GM19467 (cell line): ENCODE data around the gene SLC22A5.
"Not testable (repeated sequence)": the region's sequence is repeated elsewhere in the genome, so short reads cannot be mapped to it uniquely, and the experiment has no call there.

Experiments used
- ATAC-seq: cut with Tn5 transposase; IDR thresholded peaks from one replicate; pipeline ENCODE4 v1.9.1; 2021; ENCODE audit warnings: mild to moderate bottlenecking, moderate library complexity; ENCODE audit not compliant: unreplicated experiment

SLC22A5 gene

DNA sequence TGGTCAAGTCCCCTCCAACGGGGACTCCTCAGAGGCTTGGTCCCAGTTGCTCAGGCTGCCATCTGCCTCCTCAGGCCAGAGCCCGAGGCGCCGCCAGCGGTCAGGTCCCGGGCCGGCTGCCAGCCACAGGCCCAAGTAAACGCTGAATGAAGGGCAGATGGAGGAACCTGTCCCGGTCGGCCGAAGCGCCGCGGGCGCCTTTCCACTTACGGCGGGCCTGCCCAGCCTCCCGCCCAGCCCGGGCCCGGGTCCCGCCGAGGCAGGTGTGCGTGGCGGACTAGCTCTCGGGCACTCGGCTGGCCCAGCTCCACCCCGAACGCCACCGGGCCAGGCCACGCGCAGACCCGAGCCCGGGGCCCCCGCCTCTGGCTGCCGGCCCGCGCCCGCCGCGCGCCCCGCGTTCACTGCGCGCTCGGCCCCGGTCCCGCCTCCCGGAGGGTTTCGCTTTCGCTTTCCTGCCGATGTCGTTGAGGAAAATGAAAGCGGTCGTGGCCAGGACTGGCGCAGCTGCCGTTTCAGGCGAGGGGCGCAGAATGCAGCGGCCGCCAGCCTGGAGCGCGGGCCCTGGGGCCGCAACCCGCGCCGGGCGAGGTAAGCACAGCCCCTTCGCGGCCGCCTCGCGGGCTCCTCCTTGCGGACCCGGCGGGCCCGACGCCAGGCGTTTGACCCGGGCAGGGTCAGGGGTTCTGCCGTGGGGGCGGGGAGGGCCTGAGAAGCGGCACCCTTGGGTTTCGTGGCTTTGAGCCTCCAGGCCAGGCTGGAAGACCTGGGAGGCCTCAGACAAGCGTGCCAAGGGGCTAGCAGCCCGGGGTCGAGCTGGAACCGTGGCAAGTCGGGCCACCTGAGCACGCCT lies 41.2 kb downstream of the SLC22A5 start:
- ATAC-seq = peak; percentile 67

DNA sequence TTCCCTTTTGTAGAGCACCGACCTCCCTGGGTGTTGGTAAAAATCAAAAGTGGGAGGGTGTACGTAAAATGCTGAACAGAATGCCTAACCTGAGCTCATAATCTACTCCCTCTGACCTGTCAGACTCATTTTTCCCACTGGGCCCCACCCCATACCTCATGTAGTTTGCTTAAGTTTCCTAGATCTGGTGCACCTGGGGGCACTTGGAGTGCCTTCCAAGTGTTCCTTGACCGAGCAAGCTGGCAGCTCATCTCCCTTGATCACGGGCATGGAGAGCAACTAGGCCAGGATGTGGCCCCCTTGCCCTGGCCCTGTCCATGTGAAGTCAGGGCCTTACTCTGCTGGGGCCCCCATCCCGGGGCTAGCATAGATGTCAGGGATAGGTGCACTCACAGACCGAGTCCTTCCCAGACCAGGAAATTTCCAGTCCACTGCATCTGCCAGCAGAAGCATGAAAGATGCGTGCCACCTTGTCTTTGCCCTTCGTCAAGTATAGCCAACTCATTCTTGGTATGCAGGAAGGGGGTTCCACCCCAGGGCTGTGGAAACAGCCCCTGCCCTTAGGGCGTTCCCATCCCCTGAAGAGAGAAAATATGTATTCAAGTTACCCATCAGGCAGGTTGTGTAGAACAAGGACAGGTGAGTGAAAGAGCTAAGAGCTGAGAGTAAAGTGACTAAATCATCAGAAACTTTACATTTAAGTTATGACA lies 41.9 kb downstream of the SLC22A5 start:
- ATAC-seq = peak; percentile 4

DNA sequence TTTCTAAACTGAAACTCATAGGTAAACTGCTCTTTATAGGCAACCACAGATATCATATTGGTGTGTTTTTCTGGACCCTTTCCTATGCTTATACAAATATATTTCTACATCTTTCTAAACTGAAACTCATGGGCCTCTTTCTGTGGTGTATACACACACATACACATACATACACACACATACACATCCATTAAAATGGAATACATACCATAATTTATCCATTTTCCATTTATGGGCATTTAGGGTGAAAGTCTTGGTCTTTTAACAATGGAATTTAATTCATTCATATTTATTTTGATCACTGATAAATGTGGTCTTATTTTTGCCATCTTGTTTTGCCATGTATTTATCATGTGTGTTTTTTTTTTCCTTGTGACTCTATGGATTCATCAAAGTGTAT lies 44.1 kb downstream of the SLC22A5 start:
- ATAC-seq = no peak

DNA sequence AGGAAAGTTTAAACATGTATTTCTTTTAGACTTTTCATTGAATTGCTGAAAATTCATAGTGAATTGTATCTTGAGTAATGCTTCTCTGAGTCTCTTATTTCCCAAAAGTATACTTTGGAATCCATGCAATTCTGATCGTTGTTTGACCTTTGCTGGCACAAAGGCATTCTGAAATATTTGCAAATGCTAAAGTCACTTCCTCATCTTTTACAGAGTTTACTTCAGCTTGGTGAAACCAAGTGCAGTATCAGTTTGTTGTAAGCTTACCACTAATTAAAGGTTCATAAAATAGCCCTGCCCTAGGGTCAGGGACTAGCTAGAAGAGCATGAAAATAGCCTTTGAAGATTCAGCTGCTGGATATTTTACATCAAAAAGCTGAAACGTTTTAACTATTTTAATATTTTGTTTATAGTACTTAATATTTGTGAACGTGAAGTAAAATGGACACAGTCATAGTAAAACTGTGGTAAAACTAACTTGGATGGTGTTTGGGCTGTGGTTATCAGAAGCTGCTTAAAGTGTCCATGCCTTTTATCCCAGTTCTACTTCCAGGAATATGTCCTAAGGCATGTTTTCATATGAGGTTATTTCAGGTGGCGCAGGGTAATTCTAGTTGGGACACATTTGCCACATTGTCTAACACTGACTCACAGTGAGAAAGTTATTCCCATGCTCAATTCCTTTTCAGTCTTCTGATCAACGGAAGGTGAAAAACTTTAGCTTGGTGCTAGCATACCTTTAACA lies 45.3 kb downstream of the SLC22A5 start:
- no peak for ATAC-seq

DNA sequence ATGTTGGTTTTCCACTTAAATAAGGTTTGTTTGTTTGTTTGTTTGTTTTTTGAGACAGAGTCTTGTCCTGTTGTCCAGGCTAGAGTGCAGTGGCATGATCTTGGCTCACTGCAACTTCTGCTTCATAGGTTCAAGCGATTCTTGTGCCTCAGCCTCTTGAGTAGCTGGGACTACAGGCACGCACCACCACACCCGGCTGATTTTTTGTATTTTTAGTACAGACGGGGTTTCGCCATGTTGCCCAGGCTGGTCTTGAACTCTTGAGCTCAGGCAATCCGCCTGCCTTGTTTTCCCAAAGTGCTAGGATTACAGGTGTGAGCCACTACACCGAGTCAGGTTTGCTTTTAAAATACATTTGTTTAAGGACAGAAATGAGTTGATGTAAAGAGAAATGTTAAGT lies 46.0 kb downstream of the SLC22A5 start:
- not testable (repeated sequence) for ATAC-seq

DNA sequence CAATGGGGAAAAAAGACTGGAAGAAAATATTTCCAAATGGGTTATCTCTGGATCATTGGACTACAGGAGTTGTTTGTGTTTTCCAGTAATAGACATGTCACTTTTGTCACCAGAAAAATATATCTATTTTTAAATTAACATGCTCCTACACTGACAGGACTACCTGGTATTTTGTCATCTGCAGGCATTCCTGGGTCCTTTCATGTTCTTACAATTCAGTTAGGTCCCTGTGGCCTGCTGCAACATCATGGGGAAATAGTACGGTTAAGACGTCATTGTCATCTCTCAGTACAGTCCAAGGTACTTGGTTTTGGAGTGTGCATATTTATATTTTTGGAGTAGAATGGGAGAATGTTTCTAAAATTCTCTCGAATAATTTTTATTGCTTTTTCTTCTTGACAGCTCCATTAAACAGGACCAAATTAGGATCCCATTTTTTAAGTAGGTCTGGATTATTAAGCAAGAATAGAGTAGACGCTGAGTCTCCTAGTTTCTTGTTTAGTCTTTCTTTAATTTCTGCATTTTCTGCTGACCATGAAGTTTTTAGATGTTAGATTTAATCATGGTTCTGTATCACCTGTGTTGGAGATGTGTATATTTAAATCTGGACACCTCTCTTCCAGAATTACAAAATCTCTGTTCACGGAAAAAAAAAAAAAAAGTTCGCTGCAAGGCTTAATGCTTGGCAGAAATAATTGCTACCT lies 46.9 kb downstream of the SLC22A5 start:
- ATAC-seq = no peak

DNA sequence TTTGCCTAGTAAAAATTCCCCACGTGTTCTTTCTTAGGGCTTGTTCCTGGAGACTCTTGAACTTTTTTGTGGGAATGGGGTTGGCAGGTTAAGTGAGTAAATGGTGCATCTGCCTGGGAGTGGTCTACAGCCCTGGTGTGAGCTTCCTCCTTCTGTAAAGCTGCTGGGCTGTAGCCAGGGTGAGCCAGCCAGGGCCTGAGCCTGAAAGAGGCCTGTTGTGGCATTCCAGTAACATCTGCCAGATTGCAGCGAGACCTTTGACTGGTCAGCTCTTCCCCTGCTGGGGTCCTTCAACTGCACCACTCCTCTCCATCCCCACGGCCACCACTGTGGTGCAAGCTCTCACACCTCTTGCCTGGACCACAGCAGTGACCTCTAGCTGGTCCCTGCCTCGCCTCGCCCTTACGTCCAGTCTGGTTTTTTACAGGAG lies 47.5 kb downstream of the SLC22A5 start:
- no peak for ATAC-seq

DNA sequence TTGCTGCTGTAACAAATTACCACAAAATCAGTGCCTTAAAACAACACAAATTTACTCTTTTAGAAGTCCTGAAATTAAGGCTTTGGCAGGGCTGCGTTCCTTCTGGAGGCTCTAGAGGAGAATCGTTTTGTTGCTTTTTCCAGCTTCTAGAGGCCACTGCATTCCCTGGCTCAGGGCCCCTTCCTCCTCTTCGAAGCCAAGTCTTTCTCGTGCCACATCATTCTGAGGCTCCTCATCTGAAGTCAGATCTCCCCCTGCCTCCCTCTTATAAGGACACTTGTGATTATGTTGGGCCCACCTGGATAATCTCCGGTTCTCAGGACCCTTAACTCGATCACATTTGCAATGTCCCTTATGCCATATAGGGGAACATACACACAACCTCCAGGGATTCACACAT lies 48.0 kb downstream of the SLC22A5 start:
- ATAC-seq = no peak

DNA sequence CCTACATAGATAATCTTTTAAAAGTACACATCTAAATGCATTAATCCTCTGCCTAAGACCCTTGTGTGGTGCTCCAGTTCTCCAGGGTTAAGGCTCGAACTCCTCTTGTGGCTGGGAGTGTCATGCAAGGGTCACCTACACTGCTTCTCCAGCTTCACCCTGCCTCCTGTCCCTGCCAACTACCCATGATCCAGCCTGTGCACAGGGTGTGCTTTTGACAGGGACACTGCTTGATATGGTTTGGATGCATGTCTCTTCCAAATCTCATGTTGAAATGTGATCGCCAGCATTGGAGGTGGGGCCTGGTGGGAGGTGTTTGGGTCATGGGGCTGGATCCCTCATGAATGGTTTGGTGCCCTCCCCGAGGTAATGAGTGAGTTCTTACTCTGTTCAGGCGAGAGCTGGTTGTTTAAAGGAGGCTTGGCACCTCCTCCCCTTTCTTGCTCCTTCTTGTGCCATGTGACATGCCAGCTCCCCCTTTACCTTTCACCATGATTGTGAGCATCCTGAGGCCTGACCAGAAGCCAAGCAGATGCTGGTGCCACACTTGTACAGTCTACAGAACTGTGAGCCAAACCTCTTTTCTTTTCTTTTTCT lies 48.5 kb downstream of the SLC22A5 start:
- no peak for ATAC-seq

DNA sequence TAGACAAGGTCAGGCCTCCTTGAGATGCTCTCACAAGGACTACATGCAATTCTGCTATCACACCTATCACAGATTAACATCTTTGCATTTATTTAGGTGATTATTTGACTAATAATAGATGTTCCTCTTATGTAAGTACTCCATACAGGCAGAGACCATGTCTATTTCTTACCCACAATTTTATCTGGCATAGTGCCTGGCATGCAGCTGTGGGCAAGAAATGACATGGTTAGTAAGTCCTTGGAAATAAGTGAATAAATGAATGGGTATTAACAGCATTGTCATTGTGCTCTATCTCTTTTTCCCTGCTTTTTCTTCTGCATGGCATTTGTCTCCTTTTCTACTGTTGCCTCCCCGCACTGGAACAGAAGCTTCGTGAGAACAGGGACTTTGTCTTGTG lies 49.4 kb downstream of the SLC22A5 start:
- ATAC-seq = no peak

DNA sequence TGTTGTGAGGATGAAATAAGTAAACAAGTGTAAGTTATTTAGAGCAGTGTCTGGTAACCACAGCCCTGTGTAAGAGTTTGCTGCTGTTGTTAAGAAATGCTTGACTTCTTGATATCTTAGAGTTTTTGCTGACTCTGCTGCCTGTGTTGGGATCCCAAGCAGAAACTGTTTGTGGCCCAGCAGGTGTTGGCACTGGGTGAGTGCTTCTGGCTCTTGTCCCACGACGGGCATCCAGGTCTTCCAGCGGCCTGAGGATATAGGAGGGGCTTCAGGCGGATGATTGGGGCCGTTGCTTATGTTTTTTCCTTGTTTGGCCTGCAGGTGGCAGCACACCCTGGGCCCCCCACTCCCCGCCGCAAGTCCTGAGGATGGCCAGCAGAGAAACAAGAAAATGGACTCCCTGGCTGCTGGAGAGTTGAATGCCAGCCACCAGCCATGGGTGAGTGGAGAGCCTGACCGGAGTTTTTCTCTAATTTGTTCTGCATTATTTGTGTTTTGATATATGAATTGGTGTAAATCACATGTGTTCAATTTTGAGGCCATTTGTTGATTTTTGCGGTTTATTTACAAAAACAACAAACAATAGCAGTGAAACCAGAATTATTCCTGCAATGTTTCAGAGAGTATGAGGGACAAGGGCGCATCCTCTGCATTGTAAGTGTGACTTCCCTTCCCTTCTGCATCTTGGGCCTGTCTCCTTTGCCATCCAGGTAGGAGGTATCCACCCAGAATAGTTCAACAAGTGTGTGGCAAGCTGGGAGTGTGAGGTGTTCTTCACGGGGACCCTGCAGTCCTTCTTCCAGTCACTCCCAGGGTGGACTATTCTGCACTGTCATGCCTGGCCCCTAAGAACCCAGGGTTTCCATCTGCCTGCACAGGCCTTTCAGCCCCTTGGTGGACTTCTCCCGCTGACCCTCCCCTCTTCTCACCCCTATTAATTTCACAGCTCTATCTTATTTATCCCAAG lies 50.3 kb downstream of the SLC22A5 start:
- ATAC-seq = no peak

DNA sequence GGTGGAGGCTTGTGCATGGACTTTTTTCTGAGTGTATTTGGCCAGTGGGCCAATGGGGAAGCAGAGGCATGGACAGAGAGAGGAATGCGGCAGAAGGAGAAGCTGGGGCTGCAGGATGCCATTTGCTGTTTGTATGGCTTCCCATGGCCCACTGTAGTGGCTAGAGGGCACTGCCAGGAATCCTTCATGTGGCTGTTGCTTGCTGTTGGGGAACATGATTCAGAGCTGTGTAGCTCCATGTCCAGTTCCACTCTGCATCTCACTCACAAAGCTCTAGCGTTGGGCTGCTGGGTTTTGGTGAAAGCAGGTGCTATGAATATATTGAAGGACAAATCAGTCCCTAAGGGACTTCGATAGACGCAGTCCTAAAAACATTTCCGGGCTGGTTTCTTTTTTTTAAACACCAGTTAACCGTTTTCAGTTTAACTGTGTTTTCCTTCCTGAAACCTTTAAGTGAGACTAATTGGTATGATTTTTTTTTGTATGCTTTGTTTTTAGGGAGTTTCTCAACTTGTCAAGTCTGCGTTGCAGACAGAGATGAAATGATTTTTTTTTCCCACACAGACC lies 51.3 kb downstream of the SLC22A5 start:
- ATAC-seq = peak; percentile 46

DNA sequence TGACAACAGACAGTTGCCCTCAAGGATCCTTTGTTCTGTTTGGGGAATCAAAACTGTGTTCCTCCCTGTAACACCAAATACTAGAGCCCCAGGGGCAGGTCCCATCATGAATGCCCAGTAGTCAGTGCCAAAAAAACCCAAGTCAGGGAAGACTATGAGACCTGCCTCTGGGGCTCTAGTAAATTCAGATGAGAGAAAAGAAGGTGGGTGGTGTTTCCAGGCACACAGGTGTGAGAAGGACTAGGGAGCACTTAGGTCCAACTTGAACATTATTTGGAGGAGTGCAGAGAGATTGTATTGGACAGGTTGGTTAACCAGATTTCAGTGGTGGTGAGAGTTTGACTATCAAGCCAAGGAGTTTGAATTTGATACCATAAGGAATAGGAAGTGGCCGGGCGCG lies 52.0 kb downstream of the SLC22A5 start:
- no peak for ATAC-seq

DNA sequence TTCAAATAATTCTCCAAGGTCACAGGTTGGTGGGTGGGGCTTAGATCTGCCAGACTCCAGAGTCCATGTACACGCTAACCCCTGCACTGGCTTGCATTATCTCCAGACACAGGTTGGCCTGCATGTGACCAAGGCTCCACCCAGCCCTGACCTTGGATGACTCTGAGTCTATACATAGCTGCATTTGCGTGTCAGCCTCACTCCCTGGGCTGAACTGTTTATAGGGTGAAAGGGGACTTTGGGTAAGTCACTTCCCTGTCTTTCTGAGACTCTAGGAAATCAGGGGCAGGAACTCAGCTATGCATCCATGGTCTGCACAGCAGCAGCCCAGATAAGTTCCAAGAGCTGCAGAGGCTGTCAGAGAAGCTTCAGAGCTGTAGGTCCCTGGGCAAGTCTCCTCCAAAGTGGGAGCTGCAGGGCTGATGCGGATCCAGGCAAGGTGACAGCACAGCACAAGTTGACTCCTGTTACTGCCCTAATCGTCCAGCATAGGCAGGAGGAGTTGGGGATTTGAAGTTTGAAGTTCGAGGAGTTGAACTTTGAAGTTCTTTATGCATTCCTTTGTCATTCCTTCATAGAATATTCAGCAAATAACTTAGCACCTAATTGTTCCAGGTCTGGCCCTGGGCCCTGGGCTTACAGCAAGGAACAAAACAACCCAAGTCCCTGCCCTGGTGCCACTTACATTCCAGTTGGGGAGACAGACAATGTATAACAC lies 53.4 kb downstream of the SLC22A5 start:
- ATAC-seq = no peak

DNA sequence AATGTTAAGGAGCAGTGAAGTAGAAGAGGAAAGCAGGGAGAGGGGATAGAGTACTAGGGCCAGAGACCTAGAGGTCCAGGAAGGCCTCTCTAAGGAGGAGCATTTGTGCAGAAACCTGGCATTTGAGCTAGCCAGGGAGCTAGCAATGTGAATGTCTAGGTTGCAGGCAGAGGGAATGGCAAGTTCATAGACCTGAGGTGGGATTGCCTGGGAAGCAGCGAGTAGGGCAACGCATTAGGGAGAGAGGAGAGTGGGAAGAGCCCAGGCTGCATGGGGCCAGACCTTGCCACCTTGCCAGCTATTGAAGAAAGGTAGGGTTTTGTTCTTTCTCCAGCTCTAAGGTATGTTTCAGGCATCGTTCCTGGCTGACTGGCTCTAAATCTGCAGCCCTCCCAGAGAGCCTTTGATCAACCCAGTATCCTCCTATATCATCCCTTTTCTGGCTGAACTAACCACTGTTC lies 54.0 kb downstream of the SLC22A5 start:
- no peak for ATAC-seq

DNA sequence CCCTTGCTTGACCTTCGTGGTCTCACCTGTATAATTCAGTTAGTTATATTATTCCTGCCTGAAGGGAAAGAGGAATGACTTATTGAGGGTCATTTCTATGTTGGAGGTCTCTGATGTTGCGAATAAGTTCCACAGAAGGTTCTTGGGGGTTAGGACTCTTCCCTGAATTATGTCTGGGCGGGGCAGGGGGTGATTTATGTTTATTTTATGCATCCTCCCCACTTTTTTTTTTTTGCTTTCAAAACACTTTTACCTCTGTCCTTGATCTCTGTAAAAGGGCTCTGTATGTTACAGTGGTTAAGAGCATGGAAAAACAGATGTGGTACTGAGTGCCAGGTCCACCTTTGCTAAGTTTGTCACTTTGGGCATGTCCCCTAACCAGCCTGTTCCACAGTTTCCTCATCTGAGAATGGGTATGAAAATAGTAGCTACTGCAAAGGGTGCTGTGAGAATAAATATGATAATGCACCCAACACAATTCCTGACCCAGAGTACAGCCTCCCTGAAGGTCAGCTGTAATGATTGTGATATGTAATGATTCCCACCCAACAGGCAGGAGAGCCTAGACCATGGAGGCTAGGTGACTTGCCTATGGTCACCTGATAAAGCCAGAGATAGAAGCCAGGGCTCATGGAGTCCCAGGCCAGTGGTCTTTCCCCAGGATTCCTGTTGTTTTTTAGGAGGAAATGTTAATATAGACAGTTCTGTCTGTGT lies 54.8 kb downstream of the SLC22A5 start:
- ATAC-seq = no peak

DNA sequence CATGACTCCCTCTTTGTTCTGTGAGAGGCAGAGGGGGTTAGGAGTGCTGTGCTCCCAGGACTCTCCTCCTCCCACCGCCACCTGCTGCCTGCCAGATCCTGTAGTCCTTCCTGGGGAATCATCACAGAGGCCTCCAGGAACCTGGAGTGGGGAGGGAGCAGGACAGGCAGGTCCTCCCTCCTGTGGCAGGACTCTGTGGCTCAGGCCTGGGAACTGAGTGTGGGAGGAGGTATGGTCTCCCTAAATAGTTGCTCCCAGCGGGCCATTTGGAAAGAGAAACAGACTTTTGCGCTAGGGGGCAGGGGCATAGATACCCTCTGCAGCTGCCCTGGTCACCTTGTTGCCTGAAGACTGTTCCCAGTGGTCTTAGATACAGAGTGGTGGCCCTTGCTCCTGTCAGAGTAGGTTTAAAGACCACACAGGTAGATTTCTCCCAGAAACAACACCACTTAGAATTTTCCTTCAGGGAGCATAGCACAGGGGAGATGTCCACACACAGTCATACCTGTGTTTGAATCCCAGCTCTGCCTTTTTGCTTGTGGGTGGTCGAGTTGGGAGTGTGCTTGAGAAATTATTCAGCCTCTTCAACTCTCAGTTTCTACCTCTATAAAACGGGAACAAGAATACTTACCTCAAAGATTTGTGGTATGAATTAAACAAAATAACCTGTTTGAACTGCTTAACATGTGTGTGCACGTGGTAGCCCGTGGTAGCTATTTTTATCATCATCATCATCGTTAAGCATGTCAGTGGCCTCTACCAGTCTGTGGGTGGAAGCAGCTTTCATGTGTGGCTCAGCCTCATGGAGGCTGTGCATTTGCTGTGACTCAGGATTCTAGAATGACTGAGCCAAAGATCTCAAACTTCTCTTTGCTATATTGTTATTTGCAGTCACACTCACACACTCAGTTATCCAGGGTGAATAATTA lies 55.8 kb downstream of the SLC22A5 start:
- ATAC-seq = peak; percentile 31
